Activated naive CD8-positive, alpha-beta T cell treated with anti-CD3 and anti-CD28 coated beads, Interleukin-2, amount 50 U/mL, for 24 hours (primary cell): ENCODE results near the gene CSRP1.
"Not testable (repeated sequence)": the region's sequence is repeated elsewhere in the genome, so short reads cannot be mapped to it uniquely, and the experiment has no call there.

ENCODE experiments used
- ATAC-seq: fragments of 150-1000 bp; cut with Tn5 transposase; one replicate; pipeline ENCODE4 v1.10.0; 2021
- DNase-seq: peaks from one replicate; pipeline ENCODE4 v3.0.0; 2021
- H3K27ac Mint-ChIP-seq: one replicate; pipeline ENCODE4 v1.8.0; 2021; ENCODE audit warnings: mild to moderate bottlenecking, mixed read lengths
- H3K27me3 Mint-ChIP-seq: one replicate; pipeline ENCODE4 v1.8.0; 2021; ENCODE audit warnings: mixed read lengths
- H3K36me3 Mint-ChIP-seq: one replicate; pipeline ENCODE4 v1.8.0; 2021; ENCODE audit warnings: low read depth, mixed read lengths
- H3K4me1 Mint-ChIP-seq: one replicate; pipeline ENCODE4 v1.8.0; 2021; ENCODE audit warnings: mixed read lengths
- H3K4me3 Mint-ChIP-seq: one replicate; pipeline ENCODE4 v1.8.0; 2021; ENCODE audit warnings: mild to moderate bottlenecking, moderate library complexity, mixed read lengths
- H3K9me3 Mint-ChIP-seq: one replicate; pipeline ENCODE4 v1.8.0; 2021; ENCODE audit warnings: mixed read lengths

CSRP1 gene

DNA sequence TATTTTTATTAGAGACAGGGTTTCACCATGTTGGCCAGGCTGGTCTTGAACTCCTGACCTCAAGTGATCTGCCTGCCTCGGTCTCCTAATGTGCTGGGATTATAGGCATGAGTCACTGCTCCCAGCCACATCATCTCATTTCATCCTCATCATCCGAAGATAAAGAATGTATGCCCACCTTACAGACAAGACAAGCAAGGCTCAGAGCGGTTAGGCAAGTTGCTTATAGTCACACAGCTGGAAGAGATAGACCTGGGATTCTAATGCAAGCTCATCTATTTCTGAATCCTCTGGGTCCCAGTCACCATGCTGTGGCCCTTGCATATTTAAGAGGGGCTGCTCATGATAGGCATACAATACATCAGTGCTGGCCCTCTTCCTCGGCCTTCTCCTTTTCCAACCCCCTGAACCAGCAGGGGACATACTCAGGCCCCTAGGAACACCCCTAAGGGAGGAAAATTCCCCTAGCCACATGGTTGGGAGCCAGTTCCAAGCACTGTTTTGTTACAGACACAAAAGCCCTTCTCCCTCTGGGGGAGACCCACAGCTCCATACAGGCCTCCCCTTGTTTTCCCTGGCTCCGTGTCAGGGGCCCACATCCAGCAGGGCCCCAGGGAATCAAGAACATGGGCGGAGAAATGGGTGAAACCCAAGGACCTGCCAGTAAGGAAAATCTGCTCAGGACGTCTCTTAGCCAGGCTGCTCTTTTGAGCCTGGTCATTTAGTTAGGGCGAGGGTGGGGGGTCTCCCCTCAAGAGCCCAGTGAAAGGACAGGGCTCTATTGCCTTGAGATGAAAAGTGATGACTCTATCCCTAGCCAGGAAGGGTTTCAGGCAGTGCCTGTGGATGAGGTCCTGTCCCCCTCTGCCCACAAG lies 6.9 kb downstream of the CSRP1 start:
- H3K27ac Mint-ChIP-seq = no peak overlapping the region

DNA sequence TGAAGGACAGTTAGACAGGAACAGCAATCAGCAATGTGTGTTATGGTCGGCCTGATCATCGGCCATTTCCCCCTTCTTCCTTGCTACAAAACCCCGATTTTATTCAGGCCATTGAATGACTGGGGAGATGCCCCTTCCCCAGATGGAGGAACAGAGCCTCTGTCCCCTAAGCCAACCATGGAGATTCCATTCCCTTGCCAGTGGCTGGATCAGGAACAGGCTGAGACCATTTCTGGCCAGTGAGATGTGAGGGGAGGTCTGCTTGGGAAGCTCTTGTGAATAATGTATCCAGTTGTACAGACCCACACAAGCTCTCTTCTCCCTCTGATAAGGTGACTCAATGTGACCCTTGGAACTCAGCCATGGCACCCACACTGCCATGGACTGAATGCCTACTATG lies 7.7 kb downstream of the CSRP1 start:
- H3K36me3 Mint-ChIP-seq = peaks cover 16% of the 10 kb centered on the region
- H3K4me3 Mint-ChIP-seq = no peak overlapping the region
- no peak overlapping the region for H3K27ac Mint-ChIP-seq

More for the DNA sequence above, 6.9 kb downstream of the CSRP1 start:
- H3K27me3 Mint-ChIP-seq = no peaks in the 10 kb centered on the region
- peaks cover 6% of the 10 kb centered on the region for H3K4me1 Mint-ChIP-seq
- DNase-seq (no peak), ATAC-seq (no peak)
- H3K36me3 Mint-ChIP-seq = peaks cover 9% of the 10 kb centered on the region
- H3K4me3 Mint-ChIP-seq = no peak overlapping the region
- no peaks in the 10 kb centered on the region for H3K9me3 Mint-ChIP-seq

DNA sequence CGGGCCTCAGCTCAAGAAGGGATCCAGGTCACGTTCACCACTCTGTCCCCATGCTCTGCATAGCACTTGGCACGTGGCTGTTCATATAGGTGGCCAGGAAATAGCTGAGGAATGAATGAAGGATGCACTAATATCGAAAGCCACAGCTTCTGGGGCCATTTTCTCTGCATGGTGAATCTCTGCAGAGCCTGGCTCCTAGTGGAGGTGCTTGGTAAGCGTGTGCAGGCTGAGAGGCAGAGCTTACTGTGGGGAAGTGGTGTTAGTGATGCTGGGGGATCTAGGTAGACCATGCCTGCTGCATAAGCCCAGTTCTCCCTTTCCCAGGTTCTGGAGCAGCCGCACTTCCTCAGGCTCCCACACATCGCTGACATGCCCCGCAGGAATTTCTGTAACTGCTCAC lies 8.3 kb downstream of the CSRP1 start:
- Mint-ChIP-seq H3K9me3 (no peaks in the 10 kb centered on the region), H3K27ac (no peak overlapping the region), H3K4me1 (peaks cover under 1% of the 10 kb centered on the region), H3K4me3 (no peak overlapping the region), H3K27me3 (no peaks in the 10 kb centered on the region), H3K36me3 (peaks cover 21% of the 10 kb centered on the region)
- ATAC-seq (no peak), DNase-seq (no peak)

More for the DNA sequence above, 7.7 kb downstream of the CSRP1 start:
- ATAC-seq (no peak), DNase-seq (no peak)
- Mint-ChIP-seq H3K27me3 (no peaks in the 10 kb centered on the region), H3K4me1 (peaks cover 2% of the 10 kb centered on the region), H3K9me3 (no peaks in the 10 kb centered on the region)

DNA sequence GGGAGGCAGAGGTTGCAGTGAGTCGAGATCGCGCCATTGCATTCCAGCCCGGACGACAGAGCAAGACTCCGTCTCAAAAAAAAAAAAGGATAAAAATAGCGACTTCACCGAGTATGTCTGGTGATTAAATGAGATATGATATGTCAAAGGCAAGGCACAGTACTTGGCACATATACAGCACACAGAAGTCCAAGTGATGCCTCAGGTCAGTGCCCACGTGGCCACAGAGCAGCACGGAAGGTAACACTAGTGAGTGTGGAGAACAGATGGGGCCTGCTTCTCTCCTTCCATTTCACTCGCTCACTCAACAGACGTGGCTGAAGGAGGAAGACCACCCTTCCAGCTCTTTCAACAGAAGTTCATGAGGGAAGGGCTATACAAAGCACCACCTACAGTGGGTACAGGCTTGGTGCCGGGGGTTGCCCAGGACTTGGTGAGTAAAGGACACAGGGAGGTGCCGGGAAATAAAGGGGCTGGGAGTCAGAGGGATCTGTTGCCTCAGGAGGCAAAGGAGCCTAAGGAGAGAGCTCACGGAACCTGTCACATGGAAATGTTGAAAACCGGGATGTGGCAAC lies 8.9 kb downstream of the CSRP1 start:
- DNase-seq (no peak), ATAC-seq (no peak)
- Mint-ChIP-seq H3K27ac (no peak overlapping the region), H3K27me3 (no peaks in the 10 kb centered on the region), H3K9me3 (no peaks in the 10 kb centered on the region), H3K4me1 (no peaks in the 10 kb centered on the region), H3K36me3 (peaks cover 27% of the 10 kb centered on the region), H3K4me3 (no peak overlapping the region)

DNA sequence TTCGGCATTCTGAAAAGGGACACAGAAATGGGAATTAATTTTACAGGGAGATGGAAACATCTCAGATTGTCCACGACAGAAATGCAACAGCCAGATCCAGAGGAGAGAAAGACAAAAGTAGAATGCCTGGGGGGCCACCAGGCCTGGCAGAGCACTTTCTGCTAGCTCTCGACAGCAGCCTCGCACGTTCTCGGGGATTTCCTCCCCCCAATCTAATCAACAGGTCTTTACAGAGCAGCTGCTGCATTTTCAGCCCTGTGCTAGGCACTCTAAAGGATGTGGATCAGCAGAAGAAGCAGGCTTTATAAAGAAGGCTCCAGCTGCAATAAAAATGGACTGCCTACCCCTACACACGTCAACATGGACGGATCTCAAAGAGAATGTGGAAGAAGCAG lies 10.6 kb downstream of the CSRP1 start:
- no peaks in the 10 kb centered on the region for H3K9me3 Mint-ChIP-seq
- no peaks in the 10 kb centered on the region for H3K27me3 Mint-ChIP-seq
- no peak overlapping the region for H3K4me3 Mint-ChIP-seq
- DNase-seq = no peak
- no peaks in the 10 kb centered on the region for H3K4me1 Mint-ChIP-seq
- no peak overlapping the region for H3K27ac Mint-ChIP-seq
- no peak for ATAC-seq
- H3K36me3 Mint-ChIP-seq = peaks cover 27% of the 10 kb centered on the region

DNA sequence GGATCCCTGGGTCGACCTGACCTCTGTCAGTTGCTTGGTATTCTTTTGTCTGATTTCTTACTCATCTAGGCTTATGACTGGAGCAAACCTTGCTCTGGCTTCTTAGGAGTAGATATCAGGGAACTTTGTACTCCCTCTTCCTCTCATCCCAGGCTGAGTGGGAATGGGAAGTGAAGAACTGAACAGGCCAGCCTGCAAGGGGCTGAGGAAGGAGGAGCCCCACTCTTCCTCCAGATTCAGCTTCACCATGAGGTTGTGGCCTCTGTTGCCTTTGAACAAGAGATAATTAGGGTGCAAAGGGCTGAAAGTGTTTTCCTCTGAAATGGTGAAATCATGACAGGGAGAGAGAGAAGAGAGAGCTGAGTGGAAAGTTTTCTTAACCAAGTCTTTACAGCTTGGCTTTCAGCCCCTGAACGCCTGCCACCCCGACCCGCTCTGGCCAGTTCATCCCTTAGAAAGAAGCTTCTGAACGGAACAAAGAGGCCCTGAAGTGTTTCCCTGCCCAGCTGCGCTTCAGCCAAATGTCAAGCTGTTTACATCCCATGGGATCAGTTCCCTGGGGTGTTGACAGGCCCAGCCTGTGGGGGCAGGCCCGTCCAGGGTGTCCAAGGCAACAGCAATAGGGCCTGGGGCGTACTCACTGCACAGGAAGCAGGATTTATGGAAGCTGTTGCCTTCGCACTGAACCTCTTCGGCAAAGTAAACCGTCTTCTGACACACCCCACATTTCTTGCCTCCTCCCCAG lies 11.2 kb downstream of the CSRP1 start:
- no peaks in the 10 kb centered on the region for H3K4me1 Mint-ChIP-seq
- no peak overlapping the region for H3K27ac Mint-ChIP-seq
- ATAC-seq (no peak), DNase-seq (no peak)
- H3K9me3 Mint-ChIP-seq = no peaks in the 10 kb centered on the region
- no peaks in the 10 kb centered on the region for H3K27me3 Mint-ChIP-seq
- H3K4me3 Mint-ChIP-seq = no peak overlapping the region
- peaks cover 27% of the 10 kb centered on the region for H3K36me3 Mint-ChIP-seq

DNA sequence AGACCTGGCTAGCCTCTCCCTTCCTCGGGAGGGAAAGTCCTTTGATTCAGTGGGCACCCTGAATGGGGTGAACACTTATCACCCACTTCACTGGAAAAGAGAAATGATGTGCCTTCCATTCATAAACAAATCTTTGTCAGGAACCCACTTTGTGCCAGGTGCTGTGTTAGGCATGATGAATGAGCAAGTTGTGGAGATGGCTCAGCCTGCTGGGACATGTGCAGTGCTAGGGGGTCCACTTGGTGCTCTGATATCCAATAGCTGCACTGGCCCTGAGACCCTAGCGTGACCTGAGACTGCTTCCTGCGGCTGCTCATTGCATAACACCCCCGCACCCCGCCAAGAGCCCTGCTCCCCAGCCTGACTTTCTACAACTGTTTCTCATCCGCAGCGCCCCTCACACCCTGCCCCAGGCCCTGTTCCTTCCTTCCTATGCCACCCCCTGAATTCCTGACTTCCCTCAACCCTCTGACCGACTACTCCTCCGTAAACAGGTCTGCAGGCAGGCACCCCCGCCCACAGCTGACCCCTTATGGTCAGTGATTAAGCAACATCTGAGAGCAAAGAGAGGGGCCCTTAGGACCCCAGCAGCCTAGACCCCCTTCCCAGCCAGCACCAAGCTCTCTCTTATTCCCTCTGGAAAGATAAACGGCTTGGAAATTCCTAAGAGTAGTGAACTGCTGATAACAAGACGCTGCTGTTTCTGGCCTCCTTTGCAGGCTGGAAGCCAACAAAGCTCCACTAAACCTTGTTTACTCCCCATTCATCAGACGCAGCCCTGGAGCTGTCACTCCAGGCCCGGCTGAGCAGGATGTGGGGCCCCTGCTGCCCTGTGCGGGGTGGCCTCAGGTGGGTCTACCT lies 12.9 kb downstream of the CSRP1 start:
- DNase-seq (no peak), ATAC-seq (no peak)
- H3K36me3 Mint-ChIP-seq = peaks cover 32% of the 10 kb centered on the region
- no peaks in the 10 kb centered on the region for H3K4me1 Mint-ChIP-seq
- no peaks in the 10 kb centered on the region for H3K9me3 Mint-ChIP-seq
- H3K4me3 Mint-ChIP-seq = no peak overlapping the region
- H3K27ac Mint-ChIP-seq = no peak overlapping the region
- H3K27me3 Mint-ChIP-seq = no peaks in the 10 kb centered on the region

DNA sequence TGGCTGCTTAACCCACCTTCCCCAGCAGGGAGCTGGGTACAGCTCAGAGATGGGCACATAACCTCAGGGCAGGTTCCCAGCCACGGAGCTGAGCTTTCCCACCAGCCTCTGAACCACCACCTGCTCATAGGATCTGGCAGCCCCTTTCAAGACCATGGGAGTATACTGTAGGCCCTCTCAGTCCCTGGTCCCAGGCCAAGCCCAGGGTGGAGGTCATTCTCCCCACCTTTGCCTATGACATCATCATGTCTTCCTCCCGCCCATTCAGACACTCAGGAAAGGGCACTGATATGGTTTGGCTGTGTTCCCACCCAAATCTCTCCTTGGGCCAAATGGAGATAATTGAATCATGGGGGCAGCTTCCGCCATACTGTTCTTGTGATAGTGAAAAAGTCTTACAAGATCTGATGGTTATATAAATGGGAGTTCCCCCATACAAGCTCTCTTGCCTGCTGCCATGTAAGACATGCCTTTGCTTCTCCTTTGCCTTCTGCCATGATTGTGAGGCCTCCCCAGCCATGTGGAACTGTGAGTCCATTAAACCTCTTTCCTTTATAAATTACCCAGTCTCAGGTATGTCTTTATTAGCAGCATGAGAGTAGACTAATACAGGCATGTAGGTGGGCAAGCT lies 13.8 kb downstream of the CSRP1 start:
- peaks cover 32% of the 10 kb centered on the region for H3K36me3 Mint-ChIP-seq
- not testable (repeated sequence) for DNase-seq, H3K4me3 Mint-ChIP-seq, H3K27me3 Mint-ChIP-seq, H3K27ac Mint-ChIP-seq, H3K9me3 Mint-ChIP-seq, H3K4me1 Mint-ChIP-seq, ATAC-seq

DNA sequence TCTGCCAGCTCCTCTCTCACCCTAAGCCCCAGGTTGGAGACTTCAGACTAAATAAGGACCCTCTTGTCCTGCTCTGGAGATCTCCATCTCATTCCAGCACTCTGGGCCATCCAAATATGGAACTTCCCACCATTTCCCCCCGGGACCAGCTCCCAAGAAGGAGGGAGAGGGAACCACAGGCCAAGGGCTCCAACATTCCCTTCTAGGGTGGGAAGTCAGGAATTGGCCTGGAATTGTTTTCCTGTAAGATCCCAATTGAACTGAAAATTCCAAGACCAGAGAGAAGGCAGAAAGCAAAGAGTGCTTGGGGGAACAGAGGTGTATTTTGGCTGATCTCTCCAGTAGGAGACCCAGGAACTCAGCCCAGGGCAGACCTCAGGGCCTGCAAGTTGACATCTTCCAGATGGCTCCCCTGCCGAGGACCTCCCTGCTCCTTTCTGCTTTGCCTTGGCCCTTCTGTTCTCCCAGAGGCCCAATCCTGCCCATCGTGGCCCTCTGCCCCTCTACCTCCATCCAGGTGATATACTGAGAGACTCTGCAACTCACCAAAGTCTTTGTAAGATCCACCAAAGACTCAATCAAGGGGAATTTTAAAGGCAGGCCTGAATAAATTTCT lies 14.9 kb downstream of the CSRP1 start:
- peaks cover 32% of the 10 kb centered on the region for H3K36me3 Mint-ChIP-seq
- no peaks in the 10 kb centered on the region for H3K9me3 Mint-ChIP-seq
- H3K27me3 Mint-ChIP-seq = no peaks in the 10 kb centered on the region
- ATAC-seq = no peak
- H3K27ac Mint-ChIP-seq = no peak overlapping the region
- no peaks in the 10 kb centered on the region for H3K4me1 Mint-ChIP-seq
- no peak overlapping the region for H3K4me3 Mint-ChIP-seq
- DNase-seq = no peak

DNA sequence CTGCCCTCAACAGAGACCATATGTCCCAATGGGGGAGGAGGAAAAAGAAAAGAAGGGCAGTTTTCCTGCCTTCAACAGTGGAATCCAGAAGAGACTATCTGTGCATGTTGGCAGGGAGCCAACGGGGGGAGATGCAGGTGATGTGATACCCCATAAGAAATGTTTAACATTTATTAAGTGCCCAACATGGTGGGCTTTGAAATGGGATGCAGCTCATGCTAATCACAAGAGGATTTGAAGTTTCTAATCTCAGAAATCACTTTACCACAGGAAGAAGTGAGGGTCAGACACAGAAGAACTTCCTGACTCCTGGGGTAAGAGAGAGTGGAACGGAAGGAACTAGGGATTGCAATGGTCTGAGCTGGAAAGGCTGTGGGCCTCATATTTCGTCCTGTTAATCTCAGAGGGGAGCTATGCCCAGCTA lies 16.2 kb downstream of the CSRP1 start:
- DNase-seq = no peak
- no peaks in the 10 kb centered on the region for H3K9me3 Mint-ChIP-seq
- no peak for ATAC-seq
- H3K36me3 Mint-ChIP-seq = peaks cover 28% of the 10 kb centered on the region
- H3K4me1 Mint-ChIP-seq = no peaks in the 10 kb centered on the region
- no peak overlapping the region for H3K4me3 Mint-ChIP-seq
- no peaks in the 10 kb centered on the region for H3K27me3 Mint-ChIP-seq
- H3K27ac Mint-ChIP-seq = no peak overlapping the region

DNA sequence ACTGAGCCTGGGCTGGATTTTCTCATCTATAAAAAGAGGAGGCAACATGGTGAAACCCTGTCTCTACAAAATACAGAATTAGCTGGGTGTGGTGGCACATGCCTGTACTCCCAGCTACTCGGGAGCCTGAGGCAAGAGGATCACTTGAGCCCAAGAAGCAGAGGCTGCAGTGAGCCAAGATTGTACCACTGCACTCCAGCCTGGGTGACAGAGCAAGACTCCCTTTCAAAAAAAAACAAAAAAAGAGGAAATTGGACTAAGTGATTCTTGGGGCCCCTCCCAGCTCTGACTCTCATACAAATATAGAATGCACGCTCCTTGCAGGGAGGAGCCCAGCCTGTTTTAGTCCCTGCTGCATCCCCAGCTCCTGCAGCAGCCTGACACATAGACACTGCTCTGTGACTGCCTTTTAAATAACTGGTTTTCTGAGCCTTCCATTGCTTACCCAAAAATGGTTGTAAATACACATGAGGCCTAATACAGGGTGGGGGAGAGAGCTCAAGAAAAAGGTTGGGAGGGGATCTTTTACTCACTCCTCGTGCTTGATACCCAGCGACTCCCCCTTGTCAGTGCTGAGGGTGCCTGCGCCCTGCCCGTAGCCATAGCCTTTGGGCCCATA lies 17.2 kb downstream of the CSRP1 start:
- Mint-ChIP-seq H3K4me1 (no peaks in the 10 kb centered on the region), H3K27me3 (no peaks in the 10 kb centered on the region), H3K36me3 (peaks cover 21% of the 10 kb centered on the region), H3K27ac (no peak overlapping the region), H3K9me3 (no peaks in the 10 kb centered on the region), H3K4me3 (no peak overlapping the region)
- ATAC-seq (no peak), DNase-seq (no peak)

DNA sequence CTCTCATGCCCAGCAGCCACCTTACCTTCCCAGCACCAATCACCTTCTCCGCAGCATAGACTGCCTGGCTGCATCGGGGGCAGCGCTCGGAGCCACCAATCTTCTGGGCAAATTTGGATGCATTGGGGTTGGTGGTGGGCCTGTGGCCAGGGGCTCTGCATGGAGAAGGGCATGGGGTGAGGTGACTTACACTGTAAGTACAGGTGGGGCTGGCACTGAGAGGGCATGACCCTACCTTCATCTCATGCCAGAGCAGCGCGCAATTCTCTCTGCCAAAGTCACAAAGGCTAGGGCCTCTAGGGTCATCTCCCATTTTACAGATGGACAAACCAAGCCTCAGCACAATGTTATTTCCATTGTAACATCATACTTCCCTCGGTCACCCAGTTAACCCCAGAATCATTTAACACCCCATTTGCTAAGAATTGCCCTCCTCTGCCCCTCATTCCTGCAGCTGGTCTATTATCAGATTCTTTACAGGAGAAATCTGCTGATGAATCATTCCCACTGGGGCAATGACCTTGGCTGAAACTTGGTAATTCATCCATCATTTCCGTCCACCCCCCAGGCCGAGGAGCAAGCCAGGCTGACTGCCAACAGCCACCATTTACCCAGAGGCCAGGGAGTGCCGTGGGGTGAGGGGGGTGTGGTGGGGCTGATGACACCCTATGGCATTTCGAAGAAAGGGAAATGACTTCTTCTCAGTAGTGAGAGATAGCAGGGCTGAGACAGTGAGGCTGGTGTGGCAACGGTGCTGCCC lies 17.9 kb downstream of the CSRP1 start:
- H3K27me3 Mint-ChIP-seq = no peaks in the 10 kb centered on the region
- H3K4me1 Mint-ChIP-seq = no peaks in the 10 kb centered on the region
- no peak for DNase-seq
- H3K36me3 Mint-ChIP-seq = peaks cover 15% of the 10 kb centered on the region
- ATAC-seq = no peak
- H3K4me3 Mint-ChIP-seq = no peak overlapping the region
- H3K27ac Mint-ChIP-seq = no peak overlapping the region
- no peaks in the 10 kb centered on the region for H3K9me3 Mint-ChIP-seq

DNA sequence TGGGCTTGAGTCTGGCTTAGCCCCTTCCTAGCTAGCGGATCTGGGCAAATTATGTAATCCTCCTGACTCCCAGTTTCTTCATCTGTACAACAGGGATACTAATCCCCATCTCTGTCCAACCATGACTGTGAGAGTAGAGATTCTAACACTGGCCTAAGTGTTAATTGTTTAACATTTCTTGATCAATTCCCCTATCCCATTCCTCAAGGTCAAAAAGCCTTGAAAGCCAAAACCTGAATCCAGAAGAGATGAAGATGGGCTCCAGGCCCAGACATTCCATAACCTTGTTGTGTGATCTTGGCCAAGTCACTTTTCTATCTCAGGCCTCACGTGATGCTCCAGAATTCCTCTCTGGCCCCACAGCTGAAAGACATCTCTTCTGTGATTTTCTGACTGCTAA lies 19.2 kb downstream of the CSRP1 start:
- ATAC-seq (no peak), DNase-seq (no peak)
- H3K4me1 Mint-ChIP-seq = no peaks in the 10 kb centered on the region
- peaks cover 5% of the 10 kb centered on the region for H3K36me3 Mint-ChIP-seq
- H3K27me3 Mint-ChIP-seq = no peaks in the 10 kb centered on the region
- H3K4me3 Mint-ChIP-seq = no peak overlapping the region
- H3K27ac Mint-ChIP-seq = no peak overlapping the region
- no peaks in the 10 kb centered on the region for H3K9me3 Mint-ChIP-seq
